CD4-positive, alpha-beta T cell treated with Interleukin-10 for 1 hour (primary cell): ENCODE results near the gene GGT6.

Experiments used
- DNase-seq: peaks from one replicate; pipeline ENCODE4 v3.0.0-alpha.2; 2020

The GGT6 gene

DNA sequence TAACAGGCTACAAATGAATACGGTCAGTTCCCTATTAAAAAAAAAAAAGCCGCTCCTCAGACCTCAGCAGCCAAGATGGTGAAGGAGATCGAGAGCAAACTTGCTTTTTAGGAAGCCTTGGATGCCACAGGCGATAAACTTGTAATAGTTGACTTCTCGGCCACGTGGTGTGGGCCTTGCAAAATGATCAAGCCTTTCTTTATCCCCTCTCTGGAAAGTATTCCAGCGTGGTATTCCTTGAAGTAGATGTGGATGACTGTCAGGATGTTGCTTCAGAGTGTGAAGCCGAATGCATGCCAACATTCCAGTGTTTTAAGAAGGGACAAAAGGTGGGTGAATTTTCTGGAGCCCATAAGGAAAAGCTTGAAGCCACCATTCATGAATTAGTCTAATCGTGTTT lies 11.8 kb upstream of the GGT6 start:
- no peak for DNase-seq

DNA sequence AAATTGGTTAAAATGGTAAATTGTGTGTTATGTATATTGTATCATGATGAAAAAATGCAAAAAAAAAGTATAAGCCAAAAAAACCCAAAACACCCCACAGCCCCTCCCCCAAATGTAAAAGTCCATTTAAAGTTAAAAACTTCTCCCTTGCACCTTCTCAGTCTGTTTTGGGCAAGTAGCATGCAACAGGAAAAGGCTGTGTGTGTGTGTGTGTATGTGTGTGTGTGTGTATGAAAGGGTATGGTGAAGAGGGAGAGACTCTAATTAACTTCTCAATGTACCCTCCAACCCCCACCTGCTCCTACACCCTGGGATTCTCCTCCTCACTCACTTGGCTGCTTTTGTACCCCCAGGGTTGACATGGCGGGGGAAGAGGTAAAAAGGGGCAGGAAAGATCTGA lies 9.2 kb upstream of the GGT6 start:
- DNase-seq: no peak

DNA sequence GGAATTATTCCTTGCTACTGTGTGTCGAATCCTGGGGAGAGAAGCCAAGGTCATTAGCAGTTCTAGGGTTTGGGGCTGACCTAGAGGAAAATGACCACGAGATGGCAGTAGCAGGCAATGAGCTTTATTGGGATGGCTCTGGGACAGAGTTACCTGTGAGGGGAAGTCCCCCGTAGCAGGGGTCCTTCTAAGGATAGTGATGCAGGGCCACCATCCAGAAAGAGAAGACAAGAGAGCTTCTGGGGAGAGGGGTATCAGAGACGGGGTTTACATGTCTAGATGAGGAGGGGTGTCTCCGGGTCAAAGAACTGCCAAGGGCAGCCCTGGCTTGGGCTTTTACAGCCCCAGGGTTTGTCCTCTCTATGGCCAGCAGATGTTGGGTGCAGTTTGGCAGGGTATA lies 6.4 kb upstream of the GGT6 start:
- peak; percentile 35 for DNase-seq

DNA sequence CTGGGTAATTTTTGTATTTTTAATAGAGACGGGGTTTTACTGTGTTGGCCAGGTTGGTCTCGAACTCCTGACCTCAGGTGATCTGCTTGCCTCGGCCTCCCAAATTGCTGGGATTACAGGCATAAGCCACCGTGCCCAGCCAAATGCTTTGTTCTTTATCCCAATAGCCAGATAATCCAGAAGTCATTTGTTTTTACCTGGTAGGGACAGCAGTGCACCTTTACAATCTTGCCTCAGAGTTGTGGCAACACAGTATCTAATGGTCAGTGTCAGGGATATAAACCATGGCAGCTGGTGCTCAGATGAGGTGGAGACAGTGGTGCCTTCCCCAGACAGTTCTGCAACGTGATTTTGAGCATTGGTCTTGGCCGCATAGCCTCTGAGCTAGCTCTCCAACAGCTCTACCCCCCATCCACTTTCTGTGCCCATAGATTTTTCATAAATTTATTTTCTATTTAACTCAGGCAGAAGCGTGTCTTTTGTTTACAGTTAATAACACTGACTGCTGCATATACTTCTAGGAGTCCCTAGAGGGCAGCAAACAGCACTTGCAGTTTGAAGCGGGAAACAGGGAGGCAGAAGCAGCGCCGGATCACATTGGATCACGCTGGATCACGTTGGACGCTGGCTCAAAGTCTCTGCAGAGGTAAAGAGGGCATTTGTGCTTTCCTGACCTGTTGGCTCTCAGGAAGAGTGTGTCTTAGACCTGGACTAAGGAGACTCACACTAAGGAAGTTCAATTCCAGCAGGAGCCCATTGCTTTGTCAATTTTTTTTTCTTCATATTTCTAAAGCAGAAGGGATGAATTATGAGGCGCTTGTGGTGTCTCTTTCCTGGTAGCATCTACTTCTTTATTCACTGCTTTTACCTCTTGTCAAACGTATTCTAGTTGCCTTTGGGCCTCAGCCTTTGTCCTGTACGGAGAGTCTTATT lies 5.1 kb upstream of the GGT6 start:
- DNase-seq: peak; percentile 68

DNA sequence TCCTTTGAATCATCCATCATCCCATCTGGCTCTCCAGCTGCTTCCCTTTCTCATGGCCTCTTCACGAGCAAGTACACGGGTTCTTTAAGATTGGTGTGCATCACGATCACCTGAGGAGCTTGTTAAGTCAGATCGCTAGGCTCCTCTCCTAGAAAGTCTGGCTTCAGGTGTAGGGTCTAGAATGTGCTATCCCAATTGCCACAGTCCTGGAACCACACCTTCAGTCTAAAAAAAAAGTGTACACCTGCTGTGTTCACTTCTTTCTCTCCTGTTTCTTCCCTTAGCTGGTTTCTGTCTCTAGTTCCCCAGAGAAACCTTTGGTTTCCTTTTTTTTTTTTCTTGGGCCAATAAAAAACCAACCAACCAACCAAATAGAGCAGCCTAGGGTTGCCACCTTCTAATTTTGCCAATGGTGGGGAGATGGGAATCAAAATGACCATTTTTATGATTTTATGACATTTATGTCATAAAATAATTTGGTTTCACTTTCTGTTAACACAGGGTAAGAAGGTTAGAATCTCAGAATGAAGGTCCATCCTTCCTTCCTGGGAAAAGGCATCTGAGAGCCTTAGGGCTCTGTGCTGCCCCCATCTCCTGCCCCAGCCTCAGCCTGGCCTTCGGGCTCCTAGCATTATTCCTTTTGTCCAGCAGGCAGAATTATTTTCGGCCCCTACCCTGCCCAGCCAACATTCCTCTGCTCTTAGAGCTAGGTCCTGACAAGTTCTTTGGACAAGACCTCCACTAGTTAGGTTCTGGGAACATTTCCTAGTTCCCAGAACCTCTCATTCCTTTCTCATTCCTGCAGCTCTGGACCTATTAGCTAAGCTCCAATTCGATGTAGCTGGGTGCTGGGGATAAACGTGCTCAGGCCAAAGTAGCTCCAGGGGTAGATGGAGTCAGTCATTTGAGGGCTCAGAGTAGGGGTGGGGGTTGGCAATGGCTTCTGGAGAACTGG lies 1.9 kb upstream of the GGT6 start:
- DNase-seq: no peak

DNA sequence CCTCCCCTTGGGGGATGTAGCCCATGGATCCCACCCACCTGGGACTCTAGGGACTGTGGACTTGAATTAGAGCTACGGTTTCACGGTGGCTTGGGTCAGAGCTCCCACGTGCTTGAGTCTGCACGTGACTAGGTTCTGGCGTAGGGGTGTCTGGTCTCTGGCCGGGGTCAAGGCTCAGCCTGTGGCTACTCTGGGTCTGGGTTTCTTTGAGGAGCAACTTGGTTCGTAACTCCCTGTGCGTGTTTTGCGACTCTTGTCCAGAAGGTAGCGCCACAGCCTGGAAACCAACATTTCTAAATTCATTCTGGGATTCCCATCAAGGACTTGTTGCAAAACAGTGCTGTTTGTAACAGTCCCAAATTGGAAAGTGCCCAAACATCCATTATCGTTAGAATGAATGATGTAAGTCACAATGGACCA lies 470 bp upstream of the GGT6 start:
- DNase-seq: no peak

DNA sequence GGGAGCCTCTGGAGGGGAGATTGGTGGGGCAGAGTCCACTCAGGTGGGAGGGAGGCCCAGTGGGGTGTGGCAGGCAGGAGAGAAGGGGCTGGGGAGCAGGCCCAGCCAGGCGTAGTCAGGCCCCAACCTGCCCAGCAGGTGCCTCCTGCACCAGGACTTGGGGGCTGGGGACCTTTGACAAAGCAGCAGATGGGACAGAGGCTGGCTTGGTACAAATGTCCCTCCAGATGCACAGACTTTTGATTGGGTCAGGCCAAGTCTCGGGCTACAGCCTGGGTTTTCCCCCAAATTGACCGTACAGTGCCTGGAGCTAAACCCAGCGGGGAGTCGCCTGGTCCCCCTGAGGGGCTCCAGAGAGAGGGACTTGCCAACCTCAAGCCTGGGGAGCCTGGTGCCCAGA lies 411 bp downstream of the GGT6 start:
- DNase-seq: no peak

DNA sequence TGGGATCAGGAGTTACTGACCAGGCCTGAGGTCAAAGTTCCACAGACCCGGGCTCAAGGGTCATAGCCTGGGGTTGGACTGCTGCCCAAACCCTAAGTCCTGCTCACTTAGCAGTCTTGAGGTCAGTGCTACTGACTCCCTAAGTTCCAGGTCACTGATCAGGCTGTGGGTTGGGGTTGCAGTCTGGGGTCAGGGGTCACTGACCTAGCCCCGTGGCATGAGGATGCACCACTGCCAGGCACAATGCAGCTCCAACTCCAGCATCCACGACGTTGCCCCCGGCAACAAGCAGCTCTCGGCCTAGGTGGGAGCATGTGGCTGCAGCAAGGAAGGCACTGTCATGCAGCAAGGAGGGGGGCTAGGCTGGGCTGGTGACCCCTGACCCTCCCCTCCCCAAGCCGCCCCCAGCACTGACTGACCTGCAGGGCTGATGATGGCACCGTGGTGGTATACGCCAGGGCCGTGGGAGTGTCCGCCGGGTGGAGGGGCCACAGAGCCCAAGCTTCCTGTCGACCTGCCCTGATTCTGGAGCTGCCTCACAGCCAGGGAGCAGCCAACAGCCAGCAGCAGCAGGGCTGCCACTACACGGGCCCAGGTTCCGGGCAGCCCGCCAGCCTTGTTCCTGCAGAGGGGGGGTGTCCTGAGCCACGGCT lies 1.1 kb downstream of the GGT6 start:
- no peak for DNase-seq

DNA sequence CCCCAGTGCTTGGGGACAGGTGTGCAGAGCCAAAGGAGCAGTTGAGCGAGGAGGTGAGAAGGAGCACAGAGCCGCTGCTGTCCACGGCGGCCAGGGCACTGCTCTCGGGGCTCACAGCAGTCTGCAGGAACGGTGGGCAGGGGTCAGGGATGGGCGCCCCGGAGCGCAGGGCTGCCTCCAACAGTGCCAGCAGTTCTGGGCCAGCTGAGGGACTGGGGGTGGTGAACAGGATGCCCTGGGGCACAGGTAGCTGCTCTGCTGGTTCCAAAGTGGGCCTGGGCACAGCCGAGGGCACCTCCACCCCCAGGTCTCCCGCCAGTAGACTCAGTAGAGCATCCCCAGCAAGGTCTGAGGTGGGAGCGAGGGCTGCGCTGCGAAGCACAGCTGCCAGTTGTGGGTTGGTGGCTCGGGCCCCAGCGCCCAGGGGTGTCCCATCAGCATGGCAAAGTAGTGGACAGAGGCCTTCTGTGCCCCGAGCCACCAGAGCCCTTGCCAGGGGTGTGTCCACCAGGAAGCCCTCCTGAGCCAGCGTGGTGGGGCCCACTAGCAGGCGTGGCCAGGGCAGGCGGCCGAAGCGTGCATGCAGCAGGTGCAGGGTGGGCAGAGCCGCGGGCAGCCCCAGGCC lies 1.9 kb downstream of the GGT6 start:
- no peak for DNase-seq

DNA sequence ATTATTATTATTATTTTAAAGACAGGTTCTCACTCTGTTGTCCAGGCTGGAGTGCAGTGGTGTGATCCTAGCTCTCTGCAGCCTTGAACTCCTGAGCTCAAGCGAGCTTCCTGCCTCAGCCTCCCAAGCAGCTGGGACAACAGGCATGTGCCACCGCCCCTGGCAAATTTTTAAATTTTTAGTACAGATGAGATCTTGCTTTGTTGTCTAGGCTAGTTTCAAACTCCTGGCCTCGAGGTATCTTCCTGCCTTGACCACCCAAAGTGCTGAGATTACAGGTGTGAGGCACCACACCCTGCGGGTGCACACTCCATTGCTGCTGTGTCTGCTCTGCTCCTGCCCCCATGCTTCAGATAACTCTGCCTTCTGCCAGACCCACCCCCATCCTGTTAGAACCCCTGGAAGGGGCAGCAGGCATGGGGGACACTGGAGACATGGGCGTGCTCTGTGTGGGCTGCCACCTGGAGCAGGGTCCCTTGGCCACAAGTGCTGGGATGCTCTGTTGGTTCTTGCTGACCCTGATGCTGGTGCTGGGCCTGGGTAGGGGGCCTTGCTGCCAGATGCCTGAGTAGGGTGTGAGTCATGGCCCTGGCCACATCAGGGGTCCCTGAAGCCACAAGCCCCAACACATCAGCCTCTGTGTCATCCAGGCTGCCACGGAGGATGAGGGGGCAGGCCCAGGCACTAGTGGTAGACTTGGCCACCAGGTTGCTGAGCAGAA lies 2.6 kb downstream of the GGT6 start:
- DNase-seq: no peak

DNA sequence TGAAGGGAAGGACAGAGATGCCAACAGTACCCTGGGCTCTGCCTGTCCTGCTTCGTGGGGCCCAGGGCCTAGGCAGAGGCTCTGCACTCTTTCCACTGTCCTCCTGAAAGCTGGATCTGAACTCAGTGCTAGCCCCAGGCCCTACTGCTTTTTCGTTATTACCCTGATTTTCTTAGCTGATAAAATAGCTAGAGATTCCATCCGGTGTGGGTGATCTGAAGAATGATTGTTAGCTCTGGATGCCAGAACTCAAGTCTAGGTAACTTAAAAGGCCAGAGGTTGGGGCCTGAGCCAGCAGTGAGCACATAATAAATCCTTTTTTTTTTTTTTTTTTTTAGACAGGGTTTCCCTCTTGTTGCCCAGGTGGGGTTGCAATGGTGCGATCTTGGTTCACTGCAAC lies 3.4 kb downstream of the GGT6 start:
- DNase-seq: no peak

DNA sequence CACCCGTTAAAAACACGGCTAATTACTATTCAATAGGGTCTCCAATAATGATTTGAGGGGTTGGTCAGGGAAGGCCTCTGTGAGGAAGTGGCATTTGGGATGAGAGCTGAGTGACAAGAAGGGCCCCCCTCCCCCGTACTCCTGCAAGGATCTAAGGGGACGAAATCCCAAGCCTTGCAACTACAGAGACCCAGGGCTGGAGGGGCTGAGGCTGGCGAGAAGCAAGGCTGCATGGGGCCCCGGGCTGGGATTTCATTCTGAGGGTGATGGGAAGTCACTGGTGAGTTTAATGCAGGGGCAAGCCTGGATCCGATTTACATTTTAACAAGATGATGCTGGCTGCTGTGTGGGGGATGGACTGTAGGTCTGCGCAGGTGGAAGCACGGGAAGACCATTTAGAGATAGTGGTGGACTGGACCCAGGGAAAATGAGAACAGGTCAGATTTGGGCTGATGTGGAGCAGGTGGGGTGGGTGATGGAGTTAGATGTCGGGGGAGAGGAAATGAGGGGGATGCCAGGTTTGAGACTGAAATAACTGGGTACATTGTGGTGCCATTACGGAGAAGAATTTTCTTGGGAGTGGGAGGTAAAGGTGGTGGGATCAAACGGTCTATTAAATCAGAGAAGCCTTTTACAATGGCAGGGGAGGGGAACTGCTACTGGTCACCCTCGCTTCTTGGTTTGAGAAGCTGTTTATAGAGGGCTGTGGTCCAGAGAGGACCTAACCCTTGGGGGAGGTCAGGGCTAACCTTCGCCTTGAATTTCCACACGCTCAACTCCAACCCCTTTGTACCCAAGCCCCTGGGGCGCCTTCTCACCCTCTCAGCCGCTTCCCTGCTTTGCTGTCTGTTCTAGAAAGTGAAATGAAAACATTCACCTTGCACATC lies 4.3 kb downstream of the GGT6 start:
- no peak for DNase-seq

DNA sequence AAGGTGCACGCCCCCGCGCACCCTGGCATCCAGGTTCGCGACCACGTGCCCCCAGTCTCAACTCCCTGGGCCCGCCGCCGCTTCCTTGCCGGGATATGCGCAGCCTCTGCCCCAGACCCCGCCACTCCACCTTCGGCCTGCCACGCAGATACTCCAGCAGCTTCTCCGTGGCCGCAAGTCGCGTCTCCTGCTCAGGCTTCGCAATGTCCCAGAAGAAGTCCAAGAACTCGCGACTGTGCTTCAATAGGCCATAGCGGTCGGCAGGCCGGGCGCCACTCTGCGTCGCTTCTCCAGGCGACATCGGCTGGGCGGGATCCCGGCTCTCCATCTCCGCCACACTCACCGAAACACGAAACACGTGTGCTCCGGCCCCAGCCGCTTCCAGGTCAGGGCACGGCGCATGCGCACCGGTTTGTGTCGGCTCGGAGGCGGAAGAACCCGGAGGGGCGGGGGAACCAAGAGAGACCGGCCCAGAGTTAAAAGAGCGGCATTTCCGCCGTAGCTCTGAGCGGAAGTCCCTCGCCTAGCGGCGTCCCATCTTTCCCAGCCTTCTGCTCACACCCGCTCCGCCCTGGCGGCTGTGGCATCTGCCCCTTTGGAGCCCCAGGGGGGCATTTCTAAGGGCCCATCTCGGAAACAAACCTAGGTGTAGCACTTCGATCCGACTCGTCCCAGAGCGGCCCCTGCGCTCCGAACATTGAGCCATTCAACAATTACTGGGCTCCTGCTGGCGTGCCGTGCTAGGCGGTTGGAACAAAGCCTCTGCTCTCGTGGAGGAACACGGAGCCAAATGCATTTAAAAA lies 5.2 kb downstream of the GGT6 start, which contains the start of gene MYBBP1A:
Gene MYBBP1A (minus strand): TSS at position 388 of the 803 bp plus-strand sequence. CDS start 60 bp downstream, at position 328.
- DNase-seq: peak; percentile 97

DNA sequence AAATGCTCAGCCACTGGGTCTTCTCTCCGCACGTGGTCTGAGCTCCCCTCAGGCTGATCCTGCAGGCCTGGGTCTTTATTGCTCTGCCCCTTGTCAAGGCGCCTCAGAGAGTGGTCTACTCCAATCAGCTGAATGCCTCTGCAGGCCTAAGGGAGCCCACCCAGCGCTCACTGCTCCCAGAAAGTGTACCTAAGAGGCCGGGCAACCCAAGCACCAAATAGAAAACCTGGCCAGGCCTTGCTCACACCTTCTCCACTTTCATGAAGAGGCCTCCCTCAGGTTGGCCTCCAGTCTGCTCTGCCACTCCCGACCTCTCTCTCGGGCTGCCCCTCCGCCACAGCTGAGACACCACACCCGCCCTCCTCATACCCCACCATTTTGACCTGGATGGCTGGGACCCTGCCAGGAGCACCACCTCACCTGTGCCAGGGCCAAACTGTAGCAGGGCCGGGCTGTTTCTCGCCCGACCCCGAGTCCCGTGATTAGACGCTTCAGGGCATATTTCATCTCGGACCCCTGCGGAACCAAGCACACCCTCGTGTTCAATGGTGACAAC lies 5.9 kb downstream of the GGT6 start:
- no peak for DNase-seq

DNA sequence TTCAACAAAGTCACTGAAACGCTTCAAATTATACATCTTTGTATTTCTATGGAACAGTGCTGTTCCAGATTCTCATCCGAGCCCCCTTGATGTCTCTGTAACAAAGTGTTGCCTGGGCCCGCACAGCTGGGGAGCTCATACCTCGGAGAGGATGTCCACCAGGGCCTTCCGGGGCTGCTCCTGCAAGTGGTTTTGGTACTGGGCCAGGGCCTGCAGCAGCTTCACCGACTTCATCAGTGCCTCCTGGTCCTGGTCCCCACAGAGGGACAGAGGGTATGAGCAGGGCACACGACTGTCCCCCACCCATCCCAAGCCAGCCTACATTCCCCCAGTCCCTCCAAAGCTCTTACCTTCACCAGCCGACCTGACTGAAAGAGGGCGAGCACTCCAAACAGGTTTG lies 6.7 kb downstream of the GGT6 start:
- DNase-seq: no peak

DNA sequence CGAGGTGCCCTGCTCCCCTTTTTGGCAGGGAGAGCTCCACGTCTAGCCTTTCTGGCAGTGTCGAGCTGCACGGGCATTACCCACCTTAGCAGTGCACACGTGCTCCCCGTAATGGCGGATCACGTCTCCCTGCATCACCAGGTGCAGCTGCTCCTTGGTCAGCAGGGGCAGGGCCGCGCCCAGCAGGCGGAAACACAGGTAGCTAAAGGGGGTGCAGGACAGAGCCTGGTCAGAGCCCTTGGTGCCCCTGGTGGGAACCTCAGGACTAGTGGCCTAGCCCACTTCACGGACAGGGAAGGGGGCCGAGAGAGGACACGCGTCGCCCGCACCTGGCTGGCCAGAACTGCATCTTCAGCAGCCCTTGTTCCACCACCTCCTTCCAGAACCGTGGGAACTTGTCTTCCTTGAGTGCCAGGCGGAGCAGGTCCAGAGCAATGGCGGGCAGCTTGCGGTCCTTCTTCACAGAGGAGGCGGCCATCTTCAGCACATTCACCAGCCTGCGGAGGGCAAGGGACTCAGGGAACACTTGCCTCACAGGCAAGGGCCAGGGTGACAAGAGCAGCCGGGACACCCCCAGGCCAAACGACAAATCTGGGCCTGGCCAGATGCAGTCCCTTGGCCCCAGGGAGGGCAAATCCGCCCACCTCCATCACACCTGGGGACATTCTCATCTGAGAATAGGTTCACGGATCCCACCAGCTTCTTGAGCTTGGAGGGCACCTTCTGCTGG lies 8.4 kb downstream of the GGT6 start:
- no peak for DNase-seq

DNA sequence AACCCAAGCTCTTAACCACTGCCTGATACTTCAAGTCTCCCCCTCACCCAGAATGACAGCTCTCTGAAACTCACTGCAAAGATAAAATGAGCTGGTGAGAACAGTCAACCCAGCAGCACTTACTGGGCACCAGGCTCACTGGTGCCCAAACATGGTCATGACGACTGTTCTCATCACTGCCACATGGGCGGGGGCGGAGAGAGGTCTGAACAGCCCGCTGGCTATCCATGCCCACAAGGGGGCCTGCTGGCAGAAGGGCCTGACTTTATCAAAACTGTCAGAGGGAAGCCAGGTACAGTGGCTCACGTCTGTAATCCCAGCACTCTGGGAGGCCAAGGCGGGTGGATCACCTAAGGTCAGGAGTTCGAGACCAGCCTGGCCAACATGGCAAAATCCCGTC lies 9.2 kb downstream of the GGT6 start:
- DNase-seq: no peak

DNA sequence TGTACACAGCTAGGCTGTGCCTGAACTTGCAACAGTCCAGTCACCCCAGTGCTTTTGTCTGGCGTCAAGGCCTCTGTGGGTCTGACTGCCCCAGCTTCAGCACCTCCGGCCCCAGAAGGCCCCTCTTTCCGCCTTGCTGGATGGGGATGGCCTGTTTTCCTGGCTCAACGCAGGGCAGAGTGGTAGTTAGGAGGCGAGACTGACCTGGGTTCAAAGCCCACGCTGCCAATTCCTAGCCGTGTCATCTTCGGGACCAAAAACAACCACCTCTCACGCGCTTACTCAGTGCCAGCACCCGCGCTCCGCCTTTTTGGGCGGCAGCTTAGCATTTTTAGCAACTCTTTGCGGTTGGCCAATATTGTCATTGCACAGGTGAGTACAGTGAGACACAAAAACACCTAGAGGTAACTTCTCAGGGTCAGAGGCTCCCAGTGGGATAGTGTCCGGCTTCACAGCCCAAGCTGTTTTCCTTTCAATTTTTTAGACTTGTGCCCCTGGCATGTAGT lies 9.8 kb downstream of the GGT6 start:
- DNase-seq: no peak
